ENCODE data around the gene CPAMD8.

- TF ChIP-seq CTCF (IDR thresholded peaks at IDR 0.05) (no peak), POLR2A (IDR thresholded peaks at IDR 0.05) (no peak)
These were observed 77.0 kb downstream of the CPAMD8 start for GRCh38 chr19:16949496-16950023.

Measured in ovary (tissue), 3 donors.